ENCODE data around the gene PXMP2. TPM values are rescaled to one million over a fixed set of nuclear protein-coding genes. Genes with fewer than 3 reads are reported as not detected.

PXMP2 gene
- total RNA-seq, 1 experiment from 2014 or later: 42.7 TPM

- ATAC-seq: no peak
- POLR2A ChIA-PET (ENCODE audit: unreplicated experiment): no interaction called here
- Histone ChIP-seq H3K9ac (ENCODE audit: low read length) (no peak overlapping the region), H3K4me2 (ENCODE audit: low read length) (no peak overlapping the region), H3K4me1 (ENCODE audit: insufficient read depth, low read length) (no peaks in the 10 kb centered on the region), H3K27ac (ENCODE audit: low read length) (no peak overlapping the region), H2AFZ (ENCODE audit: low read length) (no peak overlapping the region), H3K9me3 (ENCODE audit: low read length) (no peaks in the 10 kb centered on the region), H3K36me3 (ENCODE audit: low read depth, low read length) (peaks cover 41% of the 10 kb centered on the region), H3F3A (ENCODE audit: low read length, unreplicated experiment) (no peaks in the 10 kb centered on the region), H4K20me1 (ENCODE audit: low read length) (no peaks in the 10 kb centered on the region), H3K9me2 (replicated peaks; ENCODE audit: low read length) (no peaks in the 10 kb centered on the region), H3K27me3 (ENCODE audit: low read length) (no peaks in the 10 kb centered on the region), H3K4me3 (ENCODE audit: low read length) (no peak overlapping the region), H3K79me2 (ENCODE audit: low read length) (no peaks in the 10 kb centered on the region)
- CTCF ChIA-PET: no interaction called here
- TF ChIP-seq EZH2phosphoT487 (IDR thresholded peaks at IDR 0.05; ENCODE audit: borderline replicate concordance, low read length): no peak
- TF ChIP-seq CTCF (conservative IDR thresholded peaks at IDR 0.05; ENCODE audit: low read depth, low read length): no peak
- no peak for TF ChIP-seq EZH2 (IDR thresholded peaks at IDR 0.05; ENCODE audit: low read length, unreplicated experiment)
- BruUV-seq (replicated peaks): TSS peak; percentile 18
- intact Hi-C loops (cut with micrococcal nuclease): no loop called here
- no peak for DNase-seq
Measured at GRCh38 chr12:132641811-132642650, 45.4 kb upstream of the PXMP2 start.

- no TSS peak for BruUV-seq (replicated peaks)
- Histone ChIP-seq H3K9me2 (replicated peaks; ENCODE audit: low read length) (no peaks in the 10 kb centered on the region), H3K27ac (ENCODE audit: low read length) (no peak overlapping the region), H3K79me2 (ENCODE audit: low read length) (no peaks in the 10 kb centered on the region), H2AFZ (ENCODE audit: low read length) (no peak overlapping the region), H3K9me3 (ENCODE audit: low read length) (no peaks in the 10 kb centered on the region), H3K4me1 (ENCODE audit: insufficient read depth, low read length) (no peaks in the 10 kb centered on the region), H3K9ac (ENCODE audit: low read length) (no peak overlapping the region), H3F3A (ENCODE audit: low read length, unreplicated experiment) (no peaks in the 10 kb centered on the region), H3K36me3 (ENCODE audit: low read depth, low read length) (peaks cover 40% of the 10 kb centered on the region), H3K4me2 (ENCODE audit: low read length) (no peak overlapping the region), H4K20me1 (ENCODE audit: low read length) (no peaks in the 10 kb centered on the region), H3K4me3 (ENCODE audit: low read length) (no peak overlapping the region), H3K27me3 (ENCODE audit: low read length) (no peaks in the 10 kb centered on the region)
- ATAC-seq (no peak), DNase-seq (no peak)
- CTCF ChIA-PET: no interaction called here
- intact Hi-C loops (cut with micrococcal nuclease): no loop called here
- POLR2A ChIA-PET (ENCODE audit: unreplicated experiment): no interaction called here
- no peak for TF ChIP-seq EZH2phosphoT487 (IDR thresholded peaks at IDR 0.05; ENCODE audit: borderline replicate concordance, low read length)
- TF ChIP-seq EZH2 (IDR thresholded peaks at IDR 0.05; ENCODE audit: low read length, unreplicated experiment): no peak
- TF ChIP-seq CTCF (conservative IDR thresholded peaks at IDR 0.05; ENCODE audit: low read depth, low read length): no peak
Measured at GRCh38 chr12:132642846-132643835, 44.2 kb upstream of the PXMP2 start.
